NK-92 (cell line): ENCODE data around the gene LARP4B.
"Not testable (repeated sequence)": the region's sequence is repeated elsewhere in the genome, so short reads cannot be mapped to it uniquely, and the experiment has no call there.

Experiments
- DNase-seq: peaks from one replicate; lab custom pipeline; 2025; ENCODE audit not compliant: unreplicated experiment; lab: John Stamatoyannopoulos, UW

Gene LARP4B

GRCh38 chr10:958856-959255 lies 27.4 kb upstream of the LARP4B start:
- DNase-seq, result no peak

- DNase-seq, result no peak
Measured at GRCh38 chr10:958106-958505, 26.6 kb upstream of the LARP4B start.

- DNase-seq, result no peak
Measured at GRCh38 chr10:955820-956217, 24.3 kb upstream of the LARP4B start.

GRCh38 chr10:955127-955819 lies 23.8 kb upstream of the LARP4B start:
- no peak for DNase-seq

GRCh38 chr10:954396-954795 lies 22.9 kb upstream of the LARP4B start:
- DNase-seq, result no peak

- DNase-seq, result no peak
Measured at GRCh38 chr10:953836-954235, 22.3 kb upstream of the LARP4B start.

- no peak for DNase-seq
Measured at GRCh38 chr10:949446-949845, 17.9 kb upstream of the LARP4B start.

- DNase-seq, result no peak
Measured at GRCh38 chr10:948347-948746, 16.8 kb upstream of the LARP4B start.

GRCh38 chr10:947881-948280 lies 16.4 kb upstream of the LARP4B start:
- DNase-seq, result no peak

- DNase-seq, result no peak
Measured at GRCh38 chr10:947051-947450, 15.5 kb upstream of the LARP4B start.

GRCh38 chr10:945778-946177 lies 14.3 kb upstream of the LARP4B start:
- no peak for DNase-seq

- no peak for DNase-seq
Measured at GRCh38 chr10:944034-944831, 12.7 kb upstream of the LARP4B start.

- no peak for DNase-seq
Measured at GRCh38 chr10:943334-944033, 12.0 kb upstream of the LARP4B start.

- DNase-seq, result no peak
Measured at GRCh38 chr10:938941-939678, 7.6 kb upstream of the LARP4B start.

- DNase-seq, result no peak
Measured at GRCh38 chr10:934746-935406, 3.4 kb upstream of the LARP4B start.

- not testable (repeated sequence) for DNase-seq
Measured at GRCh38 chr10:934165-934564, 2.7 kb upstream of the LARP4B start.

GRCh38 chr10:932589-932988 lies 1.1 kb upstream of the LARP4B start:
- no peak for DNase-seq

GRCh38 chr10:930625-931325 lies 730 bp downstream of the LARP4B start:
- no peak for DNase-seq

- no peak for DNase-seq
Measured at GRCh38 chr10:929960-930624, 1.4 kb downstream of the LARP4B start.

- DNase-seq, result no peak
Measured at GRCh38 chr10:927131-927530, 4.4 kb downstream of the LARP4B start.
